GM12874 (cell line): ENCODE measurements around the gene TNNI3K.

Experiments
- TF ChIP-seq, protein P1 (sequence below): IDR thresholded peaks from 2 replicates; pipeline ENCODE4 v1.5.1; 2011; ENCODE audit warnings: low read depth, mild to moderate bottlenecking, control low read depth, low read length, moderate library complexity; ENCODE audit not compliant: insufficient read depth

TNNI3K gene

DNA sequence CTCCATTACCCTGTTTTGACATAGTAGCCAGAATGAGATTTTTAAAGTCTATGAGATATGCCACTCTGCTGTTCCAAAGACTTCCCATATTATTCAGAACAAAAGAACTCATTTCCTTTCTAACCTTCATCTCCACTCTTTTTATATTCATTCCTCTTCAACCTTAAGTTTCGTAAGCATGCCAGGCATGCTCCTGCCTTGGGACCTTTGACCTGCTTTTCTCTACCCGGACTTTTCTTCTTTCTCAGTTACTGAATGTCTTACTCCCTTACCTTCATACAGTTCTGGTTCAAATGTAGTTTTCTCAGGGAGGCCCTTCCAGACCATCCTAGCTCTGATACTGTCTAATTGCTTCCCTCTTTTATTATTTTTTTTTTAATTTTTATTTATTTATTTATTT is 81.1 kb downstream of the TNNI3K start:
- TF ChIP-seq, protein P1, sequence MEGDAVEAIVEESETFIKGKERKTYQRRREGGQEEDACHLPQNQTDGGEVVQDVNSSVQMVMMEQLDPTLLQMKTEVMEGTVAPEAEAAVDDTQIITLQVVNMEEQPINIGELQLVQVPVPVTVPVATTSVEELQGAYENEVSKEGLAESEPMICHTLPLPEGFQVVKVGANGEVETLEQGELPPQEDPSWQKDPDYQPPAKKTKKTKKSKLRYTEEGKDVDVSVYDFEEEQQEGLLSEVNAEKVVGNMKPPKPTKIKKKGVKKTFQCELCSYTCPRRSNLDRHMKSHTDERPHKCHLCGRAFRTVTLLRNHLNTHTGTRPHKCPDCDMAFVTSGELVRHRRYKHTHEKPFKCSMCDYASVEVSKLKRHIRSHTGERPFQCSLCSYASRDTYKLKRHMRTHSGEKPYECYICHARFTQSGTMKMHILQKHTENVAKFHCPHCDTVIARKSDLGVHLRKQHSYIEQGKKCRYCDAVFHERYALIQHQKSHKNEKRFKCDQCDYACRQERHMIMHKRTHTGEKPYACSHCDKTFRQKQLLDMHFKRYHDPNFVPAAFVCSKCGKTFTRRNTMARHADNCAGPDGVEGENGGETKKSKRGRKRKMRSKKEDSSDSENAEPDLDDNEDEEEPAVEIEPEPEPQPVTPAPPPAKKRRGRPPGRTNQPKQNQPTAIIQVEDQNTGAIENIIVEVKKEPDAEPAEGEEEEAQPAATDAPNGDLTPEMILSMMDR, result no peak

DNA sequence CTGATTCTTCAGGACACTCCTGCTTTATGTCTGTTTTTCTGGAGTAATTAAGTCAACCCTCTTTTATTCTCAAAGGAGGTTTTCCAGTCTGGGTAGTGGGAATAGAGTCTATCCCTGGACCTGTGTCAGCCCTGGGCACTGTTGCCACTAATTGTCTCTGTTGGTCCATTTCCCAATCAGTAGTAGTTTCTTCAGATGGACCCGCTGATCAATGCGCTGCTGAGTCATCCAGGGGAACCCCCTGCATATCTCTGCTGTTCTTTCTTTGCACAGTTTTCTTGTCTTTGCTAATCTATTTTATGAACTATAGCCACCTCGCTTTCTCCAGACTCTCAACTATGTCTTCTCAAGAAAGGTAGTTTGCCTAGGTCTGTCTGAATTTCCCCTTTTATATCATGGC is 82.5 kb downstream of the TNNI3K start:
- TF ChIP-seq, protein P1, result no peak

DNA sequence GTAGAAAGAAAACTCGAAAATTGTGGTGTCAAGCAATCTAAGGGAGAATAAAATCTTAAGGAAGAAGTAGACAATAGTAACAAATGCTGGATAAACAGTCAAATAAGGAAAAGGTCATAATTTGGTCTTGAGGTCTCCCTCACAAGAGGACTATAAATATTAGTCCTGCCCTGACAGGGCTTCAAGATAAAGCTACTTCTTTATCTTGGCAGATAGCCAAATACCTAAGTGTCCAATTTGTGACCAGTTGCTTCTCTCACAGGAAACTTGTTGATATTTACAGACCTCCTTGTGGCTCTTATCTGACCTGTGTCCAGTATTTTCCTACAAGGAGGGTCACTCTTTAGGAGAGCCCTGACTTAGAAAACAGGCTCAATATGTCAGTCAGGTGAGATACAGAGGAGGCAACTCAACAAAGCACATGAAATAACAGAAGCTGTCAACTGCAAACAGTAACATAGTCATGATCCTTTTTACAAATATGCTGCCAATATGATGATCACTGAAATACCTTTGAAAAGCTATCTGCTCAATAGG is 88.8 kb downstream of the TNNI3K start:
- TF ChIP-seq, protein P1, result no peak

DNA sequence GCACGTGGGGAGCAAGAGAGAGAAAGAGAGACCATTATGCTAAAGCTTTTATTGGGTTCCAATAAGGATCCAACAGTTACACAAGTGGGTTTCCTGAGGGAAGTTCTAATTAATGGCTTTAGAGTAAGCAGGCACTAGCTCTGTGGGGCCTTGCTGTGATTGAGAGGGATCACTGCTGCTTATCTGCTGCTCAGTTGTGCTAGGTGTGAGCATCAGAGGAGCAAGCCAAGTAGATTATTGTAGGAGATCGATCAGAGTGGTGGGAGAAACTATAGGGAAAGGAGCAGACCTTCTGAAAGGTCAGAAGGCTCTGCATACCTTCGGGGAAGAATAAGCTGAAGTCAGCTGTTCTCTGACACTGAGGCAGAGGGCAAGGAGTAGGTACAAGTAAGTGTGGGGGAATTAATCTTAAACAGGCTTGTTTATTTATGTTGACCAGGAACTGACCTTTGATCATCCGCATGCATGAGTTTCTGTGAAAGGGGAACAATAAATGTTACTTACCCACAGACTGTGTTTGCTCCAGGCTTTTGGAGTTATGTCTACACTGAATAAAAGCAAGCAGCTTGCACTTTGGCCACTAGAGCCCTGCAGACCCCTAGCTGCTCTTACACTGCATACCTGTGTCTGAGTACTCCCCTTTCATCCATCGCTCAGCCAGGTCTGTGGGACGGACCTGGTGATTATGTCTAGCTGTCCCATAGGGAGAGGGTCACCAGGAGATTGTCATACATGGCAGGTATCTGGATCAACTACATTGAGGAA is 89.7 kb downstream of the TNNI3K start:
- TF ChIP-seq, protein P1, result no peak

DNA sequence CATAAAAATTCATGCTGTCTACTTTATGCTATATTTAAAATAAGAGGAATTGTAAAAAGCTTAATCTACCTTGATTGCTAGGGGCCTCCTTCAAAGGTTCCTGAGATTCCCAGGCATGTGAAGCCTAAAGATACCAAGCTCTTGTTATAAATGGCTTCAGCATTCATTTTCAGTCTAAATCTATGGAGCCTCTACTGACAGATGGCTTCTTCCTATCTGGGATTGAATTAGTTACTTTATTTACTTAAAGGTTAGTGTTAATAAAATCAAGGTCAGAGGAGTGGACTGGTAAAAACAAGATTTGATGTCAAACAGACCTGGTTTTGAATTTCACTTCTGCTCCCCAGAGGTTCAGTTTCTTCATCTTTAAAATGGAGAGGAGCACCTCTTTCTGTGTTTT is 93.7 kb downstream of the TNNI3K start:
- TF ChIP-seq, protein P1, result no peak

DNA sequence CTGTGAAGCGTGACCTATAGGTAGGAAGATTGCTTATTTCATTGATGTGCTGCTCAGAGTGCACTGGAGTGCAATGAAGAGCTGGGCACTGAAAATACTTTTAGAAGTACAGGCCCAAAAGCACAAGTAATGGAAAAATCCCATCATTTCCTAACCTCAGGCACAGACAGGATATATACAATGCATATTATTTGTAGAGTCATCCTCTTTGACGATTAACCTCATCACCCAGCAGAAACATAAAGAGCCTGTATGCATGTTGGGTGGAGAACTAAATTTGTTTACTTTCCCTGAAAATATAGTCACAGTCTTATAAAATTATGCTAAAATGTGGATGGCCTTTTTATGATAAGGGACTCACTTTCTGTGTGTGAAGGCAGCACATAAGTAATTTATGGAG is 98.1 kb downstream of the TNNI3K start:
- TF ChIP-seq, protein P1, result no peak

DNA sequence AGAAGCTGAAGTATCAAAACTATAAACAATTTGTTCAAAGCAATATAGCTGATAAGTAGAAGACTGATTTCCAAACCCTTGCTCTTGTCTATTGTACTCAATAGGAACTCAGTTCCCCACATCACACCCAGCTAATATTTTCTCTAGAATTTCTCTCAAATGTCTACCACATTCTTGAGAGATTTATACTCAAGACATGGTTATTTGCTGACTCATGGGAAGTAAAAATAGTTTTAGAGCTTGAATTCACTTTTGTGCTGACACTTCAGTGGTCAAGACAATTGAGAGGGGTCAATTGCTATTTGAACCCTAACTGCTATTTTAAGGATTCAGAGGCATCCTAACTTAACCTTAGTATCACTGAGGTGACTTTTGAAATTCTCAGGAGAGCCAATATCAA is 99.0 kb downstream of the TNNI3K start:
- TF ChIP-seq, protein P1, result no peak
